HL-60 (cell line): Measurements from ENCODE around the gene ERCC6L2.

ENCODE experiments used
- DNase-seq, 2 experiments: peaks; one replicate each; pipeline ENCODE4 v3.0.0-alpha.2; 2010 to 2020; ENCODE audit warnings: low read depth in 1 of 2, low spot score in 1 of 2
- H3K27ac ChIP-seq: fragments of 250-450 bp; sonication (Bioruptor Pico); replicated peaks from 2 replicates; pipeline ENCODE4 v1.5.1; 2020; ENCODE audit warnings: mild to moderate bottlenecking, moderate library complexity
- H3K27me3 ChIP-seq: fragments of 250-450 bp; sonication (Bioruptor Pico); 2 replicates; pipeline ENCODE4 v1.5.1; 2021; ENCODE audit warnings: mild to moderate bottlenecking, moderate library complexity; ENCODE audit not compliant: insufficient read depth, poor library complexity, severe bottlenecking
- H3K4me3 ChIP-seq: replicated peaks from 2 replicates; pipeline ENCODE4 v1.5.1; 2011; ENCODE audit warnings: mild to moderate bottlenecking, control low read depth, low read length; ENCODE audit not compliant: insufficient read depth
- GABPA ChIP-seq: IDR thresholded peaks from 2 replicates; pipeline ENCODE4 v1.6.1; 2012; ENCODE audit warnings: low read depth
- POLR2AphosphoS5 ChIP-seq: IDR thresholded peaks from 2 replicates; pipeline ENCODE4 v1.6.1; 2012; ENCODE audit warnings: low read depth
- SPI1 ChIP-seq: IDR thresholded peaks from 2 replicates; pipeline ENCODE4 v1.6.1; 2012; ENCODE audit warnings: low read depth, mild to moderate bottlenecking, borderline replicate concordance
- TF ChIP-seq, protein P1 (sequence below): IDR thresholded peaks from 2 replicates; pipeline ENCODE4 v1.6.1; 2012; ENCODE audit warnings: low read depth; ENCODE audit not compliant: insufficient replicate concordance
- TF ChIP-seq, protein P2 (sequence below): IDR thresholded peaks from one replicate; pipeline ENCODE4 v1.5.1; 2011; ENCODE audit warnings: low read length, control low read depth, inconsistent platforms; ENCODE audit not compliant: insufficient read depth

The ERCC6L2 gene

GRCh38 chr9:96009223-96009602, 133.7 kb downstream of the ERCC6L2 start:
- DNase-seq = no peak
- TF ChIP-seq GABPA = no peak
- TF ChIP-seq, protein P1, sequence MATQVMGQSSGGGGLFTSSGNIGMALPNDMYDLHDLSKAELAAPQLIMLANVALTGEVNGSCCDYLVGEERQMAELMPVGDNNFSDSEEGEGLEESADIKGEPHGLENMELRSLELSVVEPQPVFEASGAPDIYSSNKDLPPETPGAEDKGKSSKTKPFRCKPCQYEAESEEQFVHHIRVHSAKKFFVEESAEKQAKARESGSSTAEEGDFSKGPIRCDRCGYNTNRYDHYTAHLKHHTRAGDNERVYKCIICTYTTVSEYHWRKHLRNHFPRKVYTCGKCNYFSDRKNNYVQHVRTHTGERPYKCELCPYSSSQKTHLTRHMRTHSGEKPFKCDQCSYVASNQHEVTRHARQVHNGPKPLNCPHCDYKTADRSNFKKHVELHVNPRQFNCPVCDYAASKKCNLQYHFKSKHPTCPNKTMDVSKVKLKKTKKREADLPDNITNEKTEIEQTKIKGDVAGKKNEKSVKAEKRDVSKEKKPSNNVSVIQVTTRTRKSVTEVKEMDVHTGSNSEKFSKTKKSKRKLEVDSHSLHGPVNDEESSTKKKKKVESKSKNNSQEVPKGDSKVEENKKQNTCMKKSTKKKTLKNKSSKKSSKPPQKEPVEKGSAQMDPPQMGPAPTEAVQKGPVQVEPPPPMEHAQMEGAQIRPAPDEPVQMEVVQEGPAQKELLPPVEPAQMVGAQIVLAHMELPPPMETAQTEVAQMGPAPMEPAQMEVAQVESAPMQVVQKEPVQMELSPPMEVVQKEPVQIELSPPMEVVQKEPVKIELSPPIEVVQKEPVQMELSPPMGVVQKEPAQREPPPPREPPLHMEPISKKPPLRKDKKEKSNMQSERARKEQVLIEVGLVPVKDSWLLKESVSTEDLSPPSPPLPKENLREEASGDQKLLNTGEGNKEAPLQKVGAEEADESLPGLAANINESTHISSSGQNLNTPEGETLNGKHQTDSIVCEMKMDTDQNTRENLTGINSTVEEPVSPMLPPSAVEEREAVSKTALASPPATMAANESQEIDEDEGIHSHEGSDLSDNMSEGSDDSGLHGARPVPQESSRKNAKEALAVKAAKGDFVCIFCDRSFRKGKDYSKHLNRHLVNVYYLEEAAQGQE = no peak
- TF ChIP-seq POLR2AphosphoS5 = no peak
- TF ChIP-seq, protein P2, sequence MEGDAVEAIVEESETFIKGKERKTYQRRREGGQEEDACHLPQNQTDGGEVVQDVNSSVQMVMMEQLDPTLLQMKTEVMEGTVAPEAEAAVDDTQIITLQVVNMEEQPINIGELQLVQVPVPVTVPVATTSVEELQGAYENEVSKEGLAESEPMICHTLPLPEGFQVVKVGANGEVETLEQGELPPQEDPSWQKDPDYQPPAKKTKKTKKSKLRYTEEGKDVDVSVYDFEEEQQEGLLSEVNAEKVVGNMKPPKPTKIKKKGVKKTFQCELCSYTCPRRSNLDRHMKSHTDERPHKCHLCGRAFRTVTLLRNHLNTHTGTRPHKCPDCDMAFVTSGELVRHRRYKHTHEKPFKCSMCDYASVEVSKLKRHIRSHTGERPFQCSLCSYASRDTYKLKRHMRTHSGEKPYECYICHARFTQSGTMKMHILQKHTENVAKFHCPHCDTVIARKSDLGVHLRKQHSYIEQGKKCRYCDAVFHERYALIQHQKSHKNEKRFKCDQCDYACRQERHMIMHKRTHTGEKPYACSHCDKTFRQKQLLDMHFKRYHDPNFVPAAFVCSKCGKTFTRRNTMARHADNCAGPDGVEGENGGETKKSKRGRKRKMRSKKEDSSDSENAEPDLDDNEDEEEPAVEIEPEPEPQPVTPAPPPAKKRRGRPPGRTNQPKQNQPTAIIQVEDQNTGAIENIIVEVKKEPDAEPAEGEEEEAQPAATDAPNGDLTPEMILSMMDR = no peak
- TF ChIP-seq SPI1 = no peak
- peak overlapping the region; percentile 51 for H3K27ac ChIP-seq
- no peak overlapping the region for H3K4me3 ChIP-seq
- H3K27me3 ChIP-seq = no peaks in the 10 kb centered on the region

- TF ChIP-seq, protein P2 = no peak
- TF ChIP-seq SPI1 (no peak), GABPA (no peak), POLR2AphosphoS5 (no peak)
- TF ChIP-seq, protein P1 = no peak
- Histone ChIP-seq H3K4me3 (no peak overlapping the region), H3K27ac (peak overlapping the region; percentile 51), H3K27me3 (no peaks in the 10 kb centered on the region)
- peak; percentile 26 to 51 for DNase-seq
Measured at GRCh38 chr9:96009690-96010472, 134.4 kb downstream of the ERCC6L2 start.

DNA sequence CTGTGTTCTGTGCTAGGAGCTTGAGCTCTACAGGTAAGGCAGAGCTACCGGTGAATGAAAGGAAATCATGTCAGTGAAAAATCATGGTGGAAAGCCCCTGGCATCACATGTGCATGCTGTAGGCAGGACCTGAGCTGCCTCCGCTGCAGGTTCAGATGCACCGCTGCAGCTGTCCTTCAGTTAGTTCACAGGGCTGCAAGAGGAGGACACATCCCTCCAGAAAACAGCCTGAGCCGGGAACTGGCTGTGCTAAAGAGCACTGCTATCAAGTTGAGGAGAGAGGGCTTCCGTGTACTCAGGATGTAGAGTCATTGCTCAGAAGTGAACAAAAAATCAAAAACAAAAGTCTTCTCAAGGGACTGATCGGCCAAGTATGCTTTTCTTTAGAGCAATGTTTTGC, 138.6 kb downstream of the ERCC6L2 start:
- Histone ChIP-seq H3K27me3 (no peaks in the 10 kb centered on the region), H3K4me3 (no peak overlapping the region), H3K27ac (no peak overlapping the region)
- no peak for DNase-seq
- TF ChIP-seq, protein P1 = no peak
- TF ChIP-seq, protein P2 = no peak
- TF ChIP-seq SPI1 (no peak), POLR2AphosphoS5 (no peak), GABPA (no peak)
